K562 (cell line): ENCODE measurements around the gene SUMO3.

Source experiments
- POLR2A ChIP-seq: fragments of 450-650 bp; conservative IDR thresholded peaks from 2 replicates; pipeline ENCODE4 v1.6.1; 2016
- RBFOX2 ChIP-seq: fragments of 200-400 bp; formaldehyde crosslinking; IDR thresholded peaks from 2 replicates; pipeline ENCODE4 v1.6.1; 2017; ENCODE audit warnings: low read depth, mild to moderate bottlenecking, low read length, moderate library complexity
- UBTF ChIP-seq, 2 experiments: IDR thresholded peaks; 2 replicates each; pipeline ENCODE4 v1.6.1; 2012; ENCODE audit warnings: improper control_type of control experiment in 2 of 2, low read depth in 2 of 2, low read length in 2 of 2, borderline replicate concordance in 1 of 2
- ZBTB7A ChIP-seq: IDR thresholded peaks from 2 replicates; pipeline ENCODE4 v1.6.1; 2011; ENCODE audit warnings: low read depth, mild to moderate bottlenecking, low read length, moderate library complexity, borderline replicate concordance; ENCODE audit not compliant: control insufficient read depth
- ZNF318 ChIP-seq, 2 experiments: fragments of 450-650 bp; IDR thresholded peaks; 2 replicates each; pipeline ENCODE4 v1.6.1; 2016; ENCODE audit warnings: mild to moderate bottlenecking in 2 of 2, borderline replicate concordance in 1 of 2, low read depth in 1 of 2, moderate library complexity in 1 of 2

DNA sequence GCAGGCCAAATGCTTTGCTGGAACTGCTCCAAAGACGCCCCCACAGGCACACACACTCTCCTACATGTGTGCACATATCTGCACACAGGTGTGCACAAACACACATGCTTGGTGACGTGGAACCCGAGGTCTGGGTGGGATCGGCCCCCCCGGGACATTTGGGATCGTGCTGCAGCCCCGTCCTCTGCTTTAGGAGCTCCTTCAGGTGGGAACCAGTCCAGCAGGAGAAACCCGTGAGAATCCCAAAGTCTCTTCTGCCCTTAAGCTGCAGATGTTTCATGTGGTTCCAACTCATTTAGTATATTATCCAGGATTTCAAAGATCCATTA is 54.8 kb downstream of the SUMO3 start:
- TF ChIP-seq ZBTB7A (no peak), POLR2A (no peak), RBFOX2 (no peak), UBTF (IDR thresholded peaks at IDR 0.05; ENCODE audit: borderline replicate concordance in 1 of 2, low read depth in 2 of 2, low read length in 2 of 2) (no peak), ZNF318 (IDR thresholded peaks at IDR 0.05; ENCODE audit: borderline replicate concordance in 1 of 2, low read depth in 1 of 2) (no peak)
